A172 (cell line): ENCODE measurements around the gene EFEMP2. TPM values are rescaled to one million over a fixed set of nuclear protein-coding genes. Genes with fewer than 3 reads are reported as not detected.

Source experiments
- DNase-seq: peaks from one replicate; pipeline ENCODE4 v3.0.0-alpha.2; 2015; ENCODE audit warnings: low spot score
- total RNA-seq: library from RNA; depleted of rRNA; stranded (reverse); fragments of >200 nt; shearing (Covaris generic); gene quantifications from 2 replicates; pipeline ENCODE4 v1.2.3, GENCODE V29; 2014; rRNA removed

EFEMP2 gene
- total RNA-seq, 1 experiment from 2014 or later: 56.8 TPM

GRCh38 chr11:65826984-65827735 is 45.4 kb downstream of the EFEMP2 start:
- DNase-seq: no peak

DNA sequence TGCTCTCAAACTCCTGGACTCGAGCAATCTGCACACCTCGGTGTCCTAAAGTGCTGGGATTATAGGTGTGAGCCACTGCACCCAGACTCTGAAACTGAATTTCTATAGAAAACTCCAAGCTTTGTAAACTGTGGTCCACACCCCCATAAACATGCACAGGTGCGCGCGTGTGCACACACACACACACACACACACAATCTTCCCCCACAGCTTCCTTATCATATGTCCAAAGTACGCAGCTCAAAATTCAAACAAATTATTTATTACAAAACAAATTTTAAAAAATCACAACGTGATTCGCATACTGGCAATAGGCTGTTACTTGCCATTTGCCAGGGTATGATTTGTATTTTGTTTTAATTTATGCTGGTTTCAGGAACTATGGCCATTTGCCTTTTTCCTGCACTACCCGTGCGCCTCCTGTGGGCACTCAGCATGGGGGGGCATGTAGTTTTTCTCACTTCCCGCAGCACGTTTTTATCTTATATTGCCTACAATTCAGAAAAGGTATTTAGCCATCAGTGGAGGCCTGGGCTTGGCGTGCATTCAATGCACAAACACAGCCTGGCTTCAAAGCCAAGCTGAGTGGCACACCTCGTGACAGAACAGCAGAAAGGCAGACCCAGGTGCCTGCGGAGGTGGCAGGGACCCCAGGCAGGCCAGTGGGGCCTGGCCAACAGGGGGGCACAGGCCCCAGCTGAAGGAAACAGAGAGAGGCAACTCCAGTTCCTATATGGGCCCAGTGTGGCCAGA is 49.6 kb downstream of the EFEMP2 start:
- no peak for DNase-seq

DNA sequence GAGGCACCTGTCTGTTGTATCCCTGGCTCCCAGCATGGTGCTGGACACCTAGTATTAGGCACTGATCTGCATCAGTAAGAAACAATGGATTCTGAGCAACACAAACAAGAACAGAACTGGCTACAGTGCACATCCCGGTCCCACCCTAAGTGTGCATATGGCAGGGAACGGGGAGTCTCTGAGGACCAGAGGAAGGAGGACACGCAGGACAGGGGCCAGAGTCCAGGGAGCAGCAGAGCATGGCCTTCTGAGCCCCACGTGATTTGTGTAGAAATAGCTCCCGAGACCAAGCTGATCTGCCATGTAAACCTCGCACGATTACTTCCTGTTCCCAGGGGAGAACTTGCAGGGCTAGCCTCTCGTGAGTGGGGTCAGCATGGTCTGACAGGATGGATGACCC is 51.5 kb downstream of the EFEMP2 start:
- no peak for DNase-seq

- peak; percentile 70 for DNase-seq
These were observed 54.5 kb downstream of the EFEMP2 start for GRCh38 chr11:65817835-65818680.

DNA sequence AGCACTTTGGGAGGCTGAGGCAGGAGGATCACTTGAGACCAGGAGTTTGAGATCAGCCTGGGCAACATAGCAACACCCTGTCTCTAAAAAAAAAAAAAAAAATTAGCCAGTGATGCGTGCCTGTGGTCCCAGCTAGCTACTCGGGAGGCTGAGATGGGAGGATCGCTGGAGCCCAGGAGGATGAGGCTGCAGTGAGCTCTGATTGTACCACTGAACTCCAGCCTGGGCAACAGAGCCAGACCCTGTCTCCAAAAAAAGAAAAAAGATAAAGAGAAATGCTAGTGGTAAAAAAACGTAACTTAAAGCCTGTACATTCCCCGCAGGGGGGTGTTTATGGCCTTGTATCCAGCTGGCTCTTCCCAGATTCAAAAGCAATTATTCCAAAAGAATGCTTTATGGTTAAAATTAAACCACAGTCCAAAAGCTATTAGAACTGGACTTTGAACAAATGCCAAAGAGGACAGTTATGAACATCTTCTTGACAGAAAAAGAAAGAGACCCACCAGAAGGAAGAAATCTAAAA is 55.2 kb downstream of the EFEMP2 start:
- DNase-seq: no peak

DNA sequence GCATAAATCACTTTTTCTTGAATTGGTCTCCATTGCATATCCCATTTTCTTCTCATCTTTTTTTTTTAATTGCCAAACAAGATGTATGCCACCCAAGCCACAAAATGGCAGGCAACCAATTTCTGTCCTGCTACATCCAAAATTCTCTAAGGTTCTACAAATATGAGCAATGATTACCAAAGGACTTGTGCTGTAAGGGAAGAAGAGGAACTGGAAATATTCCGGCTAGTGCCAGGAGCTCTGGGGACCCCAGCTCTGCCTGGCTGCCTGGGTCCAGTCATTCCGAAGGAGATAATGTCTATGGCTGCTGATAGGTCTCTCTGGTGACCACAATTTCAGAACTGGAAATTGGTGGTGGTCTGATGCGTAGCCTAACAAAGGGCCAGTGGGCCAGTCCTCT is 55.9 kb downstream of the EFEMP2 start:
- DNase-seq: no peak

Other genes starting within 250 kb of the EFEMP2 start
- gene SIPA1, start 234.7 kb downstream of the EFEMP2 start, total RNA-seq: 10.4 and 19.5 TPM in 2 replicates
- 24.9 and 29.7 TPM in 2 replicates for gene RELA, start 209.9 kb downstream of the EFEMP2 start, total RNA-seq
- 26.1 and 37.3 TPM in 2 replicates for gene KAT5, start 160.5 kb downstream of the EFEMP2 start, total RNA-seq
- gene RNASEH2C, start 152.0 kb downstream of the EFEMP2 start, total RNA-seq: 81.0 and 84.7 TPM in 2 replicates
- gene AP5B1, start 91.8 kb downstream of the EFEMP2 start, total RNA-seq: 13.2 and 14.8 TPM in 2 replicates
- not detected in 2 replicates for gene OVOL1, start 85.7 kb downstream of the EFEMP2 start, total RNA-seq
- not detected in 2 replicates for gene SNX32, start 38.8 kb downstream of the EFEMP2 start, total RNA-seq
- gene CFL1, start 14.6 kb downstream of the EFEMP2 start, total RNA-seq: 1,263 and 1,396 TPM in 2 replicates
- 27.1 and 35.3 TPM in 2 replicates for gene MUS81, start 12.4 kb downstream of the EFEMP2 start, total RNA-seq
- 0.79 and 1.8 TPM in 2 replicates for gene CTSW, start 7.0 kb upstream of the EFEMP2 start, total RNA-seq
- gene FIBP, start 15.7 kb upstream of the EFEMP2 start, total RNA-seq: 131 and 171 TPM in 2 replicates
- gene CCDC85B, start 17.9 kb upstream of the EFEMP2 start, total RNA-seq: 27.3 and 28.0 TPM in 2 replicates
- 71.3 and 109 TPM in 2 replicates for gene FOSL1, start 27.6 kb upstream of the EFEMP2 start, total RNA-seq
- gene C11orf68, start 46.3 kb upstream of the EFEMP2 start, total RNA-seq: 22.2 and 27.3 TPM in 2 replicates
- gene DRAP1, start 46.6 kb upstream of the EFEMP2 start, total RNA-seq: 259 and 262 TPM in 2 replicates
- gene TSGA10IP, start 72.7 kb upstream of the EFEMP2 start, total RNA-seq: not detected in 2 replicates
- gene SART1, start 88.9 kb upstream of the EFEMP2 start, total RNA-seq: 35.8 and 54.8 TPM in 2 replicates
- gene EIF1AD, start 129.4 kb upstream of the EFEMP2 start, total RNA-seq: 45.6 and 54.5 TPM in 2 replicates
- gene BANF1, start 129.7 kb upstream of the EFEMP2 start, total RNA-seq: 53.2 and 72.3 TPM in 2 replicates
- not detected in 2 replicates for gene CST6, start 139.2 kb upstream of the EFEMP2 start, total RNA-seq
- gene CATSPER1, start 153.7 kb upstream of the EFEMP2 start, total RNA-seq: 0.29 and 0.41 TPM in 2 replicates
- gene GAL3ST3, start 176.4 kb upstream of the EFEMP2 start, total RNA-seq: not detected in 2 replicates
- 172 and 177 TPM in 2 replicates for gene SF3B2, start 179.6 kb upstream of the EFEMP2 start, total RNA-seq
- 15.1 and 18.0 TPM in 2 replicates for gene PACS1, start 197.5 kb upstream of the EFEMP2 start, total RNA-seq